Right atrium auricular region (tissue), 2 donors: ENCODE data around the gene IL1RL2. TPM values are rescaled to one million over a fixed set of nuclear protein-coding genes. Genes with fewer than 3 reads are reported as not detected.

Experiments
- DNase-seq: peaks from one replicate; pipeline ENCODE4 v3.0.0-alpha.2; 2019; ENCODE audit warnings: low spot score
- H3K27ac ChIP-seq, 2 donors: fragments of 200-600 bp; sonication (generic); 1 replicate in 1 of 2; 2 replicates in 1 of 2; pipeline ENCODE4 v1.5.1; 2016 to 2019
- H3K27me3 ChIP-seq, 2 donors: fragments of 200-600 bp; sonication (generic); one replicate each; pipeline versions ENCODE4 v1.5.1 to v1.6.0; 2017 to 2019
- H3K36me3 ChIP-seq: fragments of 200-600 bp; sonication (generic); one replicate; pipeline ENCODE4 v1.5.1; 2016
- H3K4me1 ChIP-seq, 2 donors: fragments of 200-600 bp; sonication (generic); one replicate each; pipeline versions ENCODE4 v1.5.1 to v1.6.0; 2017 to 2019
- H3K4me3 ChIP-seq, 2 donors: fragments of 200-600 bp; sonication (generic); 1 replicate in 1 of 2; 2 replicates in 1 of 2; pipeline ENCODE4 v1.5.1; 2017 to 2019; ENCODE audit warnings: mild to moderate bottlenecking in 1 of 2, moderate library complexity in 1 of 2
- H3K9me3 ChIP-seq, 2 donors: fragments of 200-600 bp; sonication (generic); one replicate each; pipeline ENCODE4 v1.5.1; 2019
- CTCF ChIP-seq, 2 donors: fragments of 200-600 bp; sonication (generic); IDR thresholded peaks; one replicate each; pipeline ENCODE4 v1.5.1; 2019; ENCODE audit warnings: antibody characterized with exemption in 2 of 2
- total RNA-seq, 2 donors: library from RNA; depleted of rRNA; stranded (reverse); fragments of >200 nt; gene quantifications; one replicate each; pipeline ENCODE4 v1.1.0, GENCODE V29; 2016

IL1RL2 gene
- total RNA-seq, 2 donors from 2014 or later, result 0.55 TPM; not detected in 1

GRCh38 chr2:102177814-102178478, 8.9 kb upstream of the IL1RL2 start:
- Histone ChIP-seq H3K36me3 (peaks cover 22% of the 10 kb centered on the region), H3K4me1 (no peaks in the 10 kb centered on the region), H3K27ac (no peak overlapping the region), H3K4me3 (no peak overlapping the region), H3K9me3 (no peaks in the 10 kb centered on the region), H3K27me3 (no peaks in the 10 kb centered on the region)
- TF ChIP-seq CTCF (IDR thresholded peaks at IDR 0.05), result no peak
- no peak for DNase-seq

- Histone ChIP-seq H3K27ac (no peak overlapping the region), H3K4me1 (no peaks in the 10 kb centered on the region), H3K9me3 (no peaks in the 10 kb centered on the region), H3K4me3 (no peak overlapping the region), H3K36me3 (peaks cover 18% of the 10 kb centered on the region), H3K27me3 (no peaks in the 10 kb centered on the region)
- TF ChIP-seq CTCF (IDR thresholded peaks at IDR 0.05), result no peak
- no peak for DNase-seq
Observed at GRCh38 chr2:102179061-102179460, 7.8 kb upstream of the IL1RL2 start.

- Histone ChIP-seq H3K4me3 (no peak overlapping the region), H3K27me3 (no peaks in the 10 kb centered on the region), H3K4me1 (no peaks in the 10 kb centered on the region), H3K9me3 (no peaks in the 10 kb centered on the region), H3K36me3 (peaks cover 18% of the 10 kb centered on the region), H3K27ac (no peak overlapping the region)
- DNase-seq, result no peak
- TF ChIP-seq CTCF (IDR thresholded peaks at IDR 0.05), result no peak
Observed at GRCh38 chr2:102179788-102180686, 6.8 kb upstream of the IL1RL2 start.

- no peak for DNase-seq
- Histone ChIP-seq H3K27me3 (no peaks in the 10 kb centered on the region), H3K9me3 (no peaks in the 10 kb centered on the region), H3K27ac (no peak overlapping the region), H3K4me3 (no peak overlapping the region), H3K4me1 (no peaks in the 10 kb centered on the region), H3K36me3 (peaks cover 14% of the 10 kb centered on the region)
- TF ChIP-seq CTCF (IDR thresholded peaks at IDR 0.05), result no peak
Observed at GRCh38 chr2:102180687-102180999, 6.2 kb upstream of the IL1RL2 start.

GRCh38 chr2:102181376-102181775, 5.4 kb upstream of the IL1RL2 start:
- Histone ChIP-seq H3K4me1 (no peaks in the 10 kb centered on the region), H3K36me3 (peaks cover 6% of the 10 kb centered on the region), H3K4me3 (no peak overlapping the region), H3K9me3 (no peaks in the 10 kb centered on the region), H3K27me3 (no peaks in the 10 kb centered on the region), H3K27ac (no peak overlapping the region)
- DNase-seq, result no peak
- TF ChIP-seq CTCF (IDR thresholded peaks at IDR 0.05), result no peak
